ENCODE data around the gene SPAM1.
"Not testable (repeated sequence)": the region's sequence is repeated elsewhere in the genome, so short reads cannot be mapped to it uniquely, and the experiment has no call there.

The SPAM1 gene

DNA sequence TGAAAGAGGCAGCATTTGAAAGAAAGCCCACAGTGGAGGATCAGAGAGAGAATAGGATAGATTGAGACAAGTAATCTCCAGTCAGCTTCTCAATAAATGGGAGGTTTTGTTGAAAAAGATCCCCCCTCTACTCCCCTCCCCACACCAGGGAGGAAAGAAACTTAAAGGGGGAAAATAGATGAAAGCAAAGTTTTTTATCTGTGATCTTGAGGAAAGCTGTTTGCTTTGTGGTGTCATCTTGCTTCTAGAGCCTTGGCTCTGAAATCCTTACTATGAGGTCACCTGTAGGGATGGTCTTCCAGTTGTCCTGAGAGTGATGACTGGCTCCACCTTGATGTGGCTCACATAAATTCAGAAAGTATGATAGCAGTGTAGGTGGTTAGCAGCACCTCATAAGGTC, at the start of gene SPAM1:
TSS of gene SPAM1 (plus strand) at position 301 of the 400 bp plus-strand sequence. CDS start 28,330 bp downstream, outside the sequence.
- no peak within 1 kb of the TSS for H3K4me3 ChIP-seq (ENCODE audit: low read depth, low read length)
- TF ChIP-seq, protein P1, sequence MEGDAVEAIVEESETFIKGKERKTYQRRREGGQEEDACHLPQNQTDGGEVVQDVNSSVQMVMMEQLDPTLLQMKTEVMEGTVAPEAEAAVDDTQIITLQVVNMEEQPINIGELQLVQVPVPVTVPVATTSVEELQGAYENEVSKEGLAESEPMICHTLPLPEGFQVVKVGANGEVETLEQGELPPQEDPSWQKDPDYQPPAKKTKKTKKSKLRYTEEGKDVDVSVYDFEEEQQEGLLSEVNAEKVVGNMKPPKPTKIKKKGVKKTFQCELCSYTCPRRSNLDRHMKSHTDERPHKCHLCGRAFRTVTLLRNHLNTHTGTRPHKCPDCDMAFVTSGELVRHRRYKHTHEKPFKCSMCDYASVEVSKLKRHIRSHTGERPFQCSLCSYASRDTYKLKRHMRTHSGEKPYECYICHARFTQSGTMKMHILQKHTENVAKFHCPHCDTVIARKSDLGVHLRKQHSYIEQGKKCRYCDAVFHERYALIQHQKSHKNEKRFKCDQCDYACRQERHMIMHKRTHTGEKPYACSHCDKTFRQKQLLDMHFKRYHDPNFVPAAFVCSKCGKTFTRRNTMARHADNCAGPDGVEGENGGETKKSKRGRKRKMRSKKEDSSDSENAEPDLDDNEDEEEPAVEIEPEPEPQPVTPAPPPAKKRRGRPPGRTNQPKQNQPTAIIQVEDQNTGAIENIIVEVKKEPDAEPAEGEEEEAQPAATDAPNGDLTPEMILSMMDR (IDR thresholded peaks at IDR 0.05; ENCODE audit: low read depth, low read length): no peak

- TF ChIP-seq, protein P1 (IDR thresholded peaks at IDR 0.05; ENCODE audit: low read depth, low read length): no peak
- no peak overlapping the region for H3K4me3 ChIP-seq (ENCODE audit: low read depth, low read length)
These were observed 48.3 kb upstream of the SPAM1 start for GRCh38 chr7:123876557-123877256.

- no peak overlapping the region for H3K4me3 ChIP-seq (ENCODE audit: low read depth, low read length)
- TF ChIP-seq, protein P1 (IDR thresholded peaks at IDR 0.05; ENCODE audit: low read depth, low read length): no peak
These were observed 45.4 kb upstream of the SPAM1 start for GRCh38 chr7:123879628-123880027.

DNA sequence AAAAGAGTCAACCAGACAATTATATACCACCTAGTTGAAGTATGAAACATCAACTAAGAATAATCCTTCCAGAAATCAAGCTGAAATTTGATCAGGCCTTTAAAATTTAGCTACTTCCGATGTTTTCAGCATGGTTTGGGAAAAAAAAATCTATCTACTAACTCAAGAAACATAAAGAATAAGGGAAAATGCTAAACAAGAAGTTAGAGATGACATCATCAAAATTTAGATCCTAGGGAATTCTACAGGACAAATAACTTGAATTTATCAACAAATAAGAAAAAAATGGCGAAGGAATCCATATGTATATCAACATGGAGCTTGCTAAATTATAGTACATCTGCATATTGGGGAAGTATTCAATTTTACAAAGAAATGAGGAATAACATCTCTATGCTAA, 43.7 kb upstream of the SPAM1 start:
- TF ChIP-seq, protein P1 (IDR thresholded peaks at IDR 0.05; ENCODE audit: low read depth, low read length): no peak
- H3K4me3 ChIP-seq (ENCODE audit: low read depth, low read length): no peak overlapping the region

DNA sequence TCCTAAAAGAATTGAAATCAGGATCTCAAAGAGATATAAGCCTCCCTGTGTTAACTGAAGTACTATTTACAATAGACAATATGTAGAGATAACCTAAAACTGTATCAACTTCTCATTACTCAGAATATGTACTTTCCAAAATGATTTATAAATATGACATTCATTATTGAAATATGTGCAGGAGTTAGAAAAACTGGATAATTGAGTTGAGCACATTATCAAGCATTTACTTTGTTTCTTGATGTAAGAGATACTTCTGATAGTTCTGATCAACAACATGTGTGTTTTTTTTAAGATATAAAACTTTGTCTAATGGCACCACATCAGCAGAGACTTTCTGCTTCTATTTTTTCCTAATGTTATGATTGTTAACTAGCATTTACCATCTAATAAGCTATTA, 41.9 kb upstream of the SPAM1 start:
- no peak overlapping the region for H3K4me3 ChIP-seq (ENCODE audit: low read depth, low read length)
- TF ChIP-seq, protein P1 (IDR thresholded peaks at IDR 0.05; ENCODE audit: low read depth, low read length): no peak

DNA sequence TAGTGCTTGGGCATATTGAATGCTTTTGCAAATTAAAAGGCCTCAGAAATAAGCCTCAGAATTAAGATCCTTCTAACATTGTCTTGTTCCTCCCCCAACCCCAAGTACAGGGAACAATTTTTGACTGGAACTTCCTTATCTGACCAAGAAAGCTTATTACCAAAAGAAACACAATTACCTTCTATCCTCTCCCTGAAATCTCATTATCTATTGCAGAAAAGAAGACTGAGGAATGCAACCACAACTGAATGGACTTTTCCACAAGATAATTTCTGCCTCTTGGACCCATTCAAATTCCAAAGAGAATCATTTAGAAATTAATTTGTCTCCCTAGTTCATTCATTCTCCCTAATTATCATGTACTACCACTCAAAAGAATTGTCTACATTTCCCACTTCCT, 36.8 kb upstream of the SPAM1 start:
- TF ChIP-seq, protein P1 (IDR thresholded peaks at IDR 0.05; ENCODE audit: low read depth, low read length): no peak

GRCh38 chr7:123894753-123895152, 30.3 kb upstream of the SPAM1 start:
- H3K4me3 ChIP-seq (ENCODE audit: low read depth, low read length): not testable (repeated sequence)

More for the DNA sequence above, 36.8 kb upstream of the SPAM1 start:
- no peak overlapping the region for H3K4me3 ChIP-seq (ENCODE audit: low read depth, low read length)

- no peak overlapping the region for H3K4me3 ChIP-seq (ENCODE audit: low read depth, low read length)
- TF ChIP-seq, protein P1 (IDR thresholded peaks at IDR 0.05; ENCODE audit: low read depth, low read length): no peak
These were observed 23.9 kb upstream of the SPAM1 start for GRCh38 chr7:123901101-123901500.
